GM19438 (cell line): ENCODE measurements around the gene GFER.
"Not testable (repeated sequence)": the region's sequence is repeated elsewhere in the genome, so short reads cannot be mapped to it uniquely, and the experiment has no call there.

ENCODE experiments used
- ATAC-seq: cut with Tn5 transposase; IDR thresholded peaks from one replicate; pipeline ENCODE4 v1.9.1; 2021; ENCODE audit warnings: low read depth; ENCODE audit not compliant: unreplicated experiment

Gene GFER

GRCh38 chr16:2004795-2005517, 21.0 kb downstream of the GFER start:
- ATAC-seq = no peak

DNA sequence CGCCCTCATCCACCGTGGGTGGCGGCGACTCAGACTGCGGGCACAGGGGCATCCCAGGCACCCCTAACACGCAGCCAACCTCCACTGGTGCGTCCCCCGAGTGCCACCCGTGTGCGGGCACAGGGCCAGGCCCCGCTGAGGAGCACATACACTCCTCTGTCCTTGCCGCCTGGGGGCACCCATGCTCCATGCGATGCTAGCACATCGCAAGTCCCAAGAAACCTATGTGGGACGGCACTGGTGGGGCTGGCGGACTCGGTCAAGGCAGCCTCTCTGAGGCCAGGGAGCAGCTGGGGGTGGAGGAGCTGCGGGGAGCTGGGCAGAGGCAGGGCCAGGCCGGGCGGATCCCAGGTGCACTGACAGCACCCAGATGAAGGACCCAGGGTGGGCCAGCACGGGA, 21.7 kb downstream of the GFER start:
- ATAC-seq = no peak

DNA sequence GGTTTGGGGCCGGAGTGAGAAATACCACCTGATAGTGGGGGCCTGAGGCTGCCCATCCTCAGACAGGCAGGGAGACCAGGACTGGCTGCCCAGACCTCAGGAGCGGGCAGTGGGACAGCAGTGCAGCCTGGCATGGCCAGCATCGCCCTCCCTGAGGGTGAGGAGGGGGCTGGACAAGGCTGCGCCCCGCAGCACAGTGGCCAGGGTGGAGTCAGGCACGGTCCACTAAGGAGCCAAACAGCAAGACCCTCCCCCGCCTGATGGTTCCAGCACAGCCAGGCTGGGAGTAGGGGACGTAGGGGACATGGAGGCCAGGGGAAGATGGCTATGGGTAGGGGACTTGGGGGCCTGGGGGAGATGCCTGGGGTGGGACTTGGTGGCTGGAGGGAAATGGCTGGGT, 22.3 kb downstream of the GFER start:
- ATAC-seq = no peak

- no peak for ATAC-seq
Observed at GRCh38 chr16:2007081-2007836, 23.3 kb downstream of the GFER start.

GRCh38 chr16:2008009-2008526, 24.1 kb downstream of the GFER start:
- no peak for ATAC-seq

DNA sequence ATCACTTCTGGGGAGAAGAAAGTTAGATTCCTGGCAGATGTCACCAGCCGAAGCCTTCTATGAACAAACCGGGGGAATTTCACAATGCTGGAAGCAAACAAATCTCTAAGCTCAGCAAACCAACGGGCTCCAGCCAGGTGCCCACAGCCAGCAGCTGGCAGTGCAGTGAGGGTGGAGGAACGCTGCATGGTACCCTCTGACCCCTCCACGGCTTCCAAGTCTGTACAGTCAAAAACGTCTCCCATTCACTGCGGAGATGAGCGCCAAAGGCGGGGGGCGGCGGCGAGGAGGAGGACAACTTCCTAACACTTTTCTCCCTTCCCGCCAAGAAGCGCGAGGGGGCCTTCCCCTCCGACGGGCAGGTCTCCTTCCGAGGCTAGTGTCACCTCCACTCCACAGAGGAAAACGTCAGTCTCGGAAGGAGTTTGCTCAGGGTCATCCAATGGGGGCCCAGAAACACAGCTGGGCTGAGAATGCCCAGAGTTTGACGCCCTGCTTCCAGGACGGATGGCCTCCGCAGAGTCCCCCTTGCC, 24.7 kb downstream of the GFER start:
- ATAC-seq = no peak

DNA sequence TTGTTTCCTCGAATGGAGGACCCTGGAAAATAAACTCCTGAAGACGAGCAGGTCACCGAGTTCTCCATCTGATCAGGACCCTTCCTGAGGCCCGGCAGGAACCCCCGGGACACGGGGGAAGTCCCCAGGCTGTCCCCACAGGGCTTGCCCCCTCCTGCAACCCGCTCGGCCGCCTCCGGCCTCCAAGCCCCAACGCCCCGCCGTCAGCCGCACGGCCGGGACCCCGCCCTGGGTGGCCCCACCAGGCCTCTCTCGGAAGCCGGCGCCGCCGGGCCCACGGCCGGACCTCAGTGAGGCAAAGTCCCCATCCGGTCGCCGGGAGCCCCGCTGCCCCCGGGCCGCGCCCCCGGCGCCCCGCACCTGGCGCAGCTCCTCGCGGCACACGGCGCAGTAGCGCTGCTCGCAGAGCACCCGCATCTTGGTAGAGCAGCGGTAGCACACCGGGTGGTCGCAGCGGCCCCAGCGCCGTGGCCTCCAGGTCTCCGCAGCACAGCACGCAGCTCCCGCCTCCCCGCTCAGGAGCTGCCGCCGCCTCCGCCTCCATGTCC, 25.2 kb downstream of the GFER start:
- ATAC-seq = peak; percentile 26

DNA sequence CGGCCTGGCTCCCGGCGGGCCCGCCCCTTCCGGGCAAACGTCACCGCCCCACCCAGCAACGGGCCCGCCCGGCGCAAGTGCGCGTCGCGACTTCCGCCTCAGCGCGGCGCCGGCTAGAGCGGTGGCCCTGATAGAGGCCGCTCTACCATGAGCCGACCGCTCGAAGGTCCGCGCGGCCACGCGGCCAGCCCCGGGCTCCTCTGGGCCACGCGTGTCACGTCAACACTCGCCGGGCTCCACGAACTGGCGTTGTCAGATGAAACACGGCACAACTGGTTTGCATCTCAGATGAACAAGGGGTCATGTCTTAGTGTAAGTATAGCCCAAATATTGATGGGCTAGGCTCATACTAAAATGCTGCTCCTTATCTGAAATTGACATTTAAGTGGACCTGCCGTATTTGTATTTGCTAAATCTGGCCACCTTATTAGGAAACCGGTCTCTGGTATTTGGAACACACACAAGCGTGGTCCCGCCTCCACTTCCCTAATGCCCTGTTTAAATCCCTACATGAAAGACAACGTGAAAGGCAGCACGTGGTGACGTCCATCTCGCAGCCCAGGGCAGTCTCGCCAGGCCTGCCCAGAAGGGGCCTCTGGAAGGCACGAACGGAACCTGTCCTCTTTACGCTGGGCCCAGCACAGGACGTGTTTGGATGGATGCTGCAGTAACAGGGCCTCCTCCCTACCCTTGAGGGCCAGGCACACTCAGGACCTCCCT, 26.0 kb downstream of the GFER start, which contains the start of gene ZNF598:
ZNF598 (minus strand) TSS at position 31 of the 720 bp plus-strand sequence.
- peak; percentile 66 for ATAC-seq

DNA sequence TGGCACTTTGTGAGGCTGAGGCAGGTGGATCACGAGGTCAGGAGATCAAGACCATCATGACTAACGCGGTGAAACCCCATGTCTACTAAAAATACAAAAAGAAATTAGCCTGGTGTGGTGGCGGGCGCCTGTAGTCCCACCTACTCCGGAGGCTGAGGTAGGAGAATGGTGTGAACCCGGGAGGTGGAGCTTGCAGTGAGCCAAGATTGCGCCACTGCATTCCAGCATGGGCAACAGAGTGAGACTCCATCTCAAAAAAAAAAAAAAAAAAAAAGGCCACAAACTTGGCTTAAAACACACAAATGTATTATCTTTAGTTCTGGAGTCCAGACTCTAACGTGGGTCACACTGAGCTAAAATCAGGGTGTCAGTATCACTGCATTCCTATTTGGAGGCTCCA, 27.7 kb downstream of the GFER start:
- not testable (repeated sequence) for ATAC-seq

DNA sequence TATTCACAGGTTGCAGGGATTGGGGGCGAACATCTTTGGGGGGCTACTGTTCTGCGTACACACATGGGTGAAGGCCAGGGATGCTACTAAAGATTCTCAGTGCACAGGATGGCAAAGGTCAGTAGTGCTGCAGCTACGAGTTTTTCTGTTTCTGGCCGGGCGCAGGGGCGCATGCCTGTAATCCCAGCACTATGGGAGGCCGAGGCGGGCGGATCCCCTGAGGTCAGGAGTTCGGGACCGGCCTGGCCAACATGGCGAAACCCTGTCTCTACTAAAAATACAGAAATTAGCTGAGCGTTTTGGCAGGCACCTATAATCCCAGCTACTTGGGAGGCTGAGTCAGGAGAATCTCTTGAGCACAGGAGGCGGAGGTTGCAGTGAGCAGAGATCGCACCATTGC, 29.5 kb downstream of the GFER start:
- no peak for ATAC-seq

DNA sequence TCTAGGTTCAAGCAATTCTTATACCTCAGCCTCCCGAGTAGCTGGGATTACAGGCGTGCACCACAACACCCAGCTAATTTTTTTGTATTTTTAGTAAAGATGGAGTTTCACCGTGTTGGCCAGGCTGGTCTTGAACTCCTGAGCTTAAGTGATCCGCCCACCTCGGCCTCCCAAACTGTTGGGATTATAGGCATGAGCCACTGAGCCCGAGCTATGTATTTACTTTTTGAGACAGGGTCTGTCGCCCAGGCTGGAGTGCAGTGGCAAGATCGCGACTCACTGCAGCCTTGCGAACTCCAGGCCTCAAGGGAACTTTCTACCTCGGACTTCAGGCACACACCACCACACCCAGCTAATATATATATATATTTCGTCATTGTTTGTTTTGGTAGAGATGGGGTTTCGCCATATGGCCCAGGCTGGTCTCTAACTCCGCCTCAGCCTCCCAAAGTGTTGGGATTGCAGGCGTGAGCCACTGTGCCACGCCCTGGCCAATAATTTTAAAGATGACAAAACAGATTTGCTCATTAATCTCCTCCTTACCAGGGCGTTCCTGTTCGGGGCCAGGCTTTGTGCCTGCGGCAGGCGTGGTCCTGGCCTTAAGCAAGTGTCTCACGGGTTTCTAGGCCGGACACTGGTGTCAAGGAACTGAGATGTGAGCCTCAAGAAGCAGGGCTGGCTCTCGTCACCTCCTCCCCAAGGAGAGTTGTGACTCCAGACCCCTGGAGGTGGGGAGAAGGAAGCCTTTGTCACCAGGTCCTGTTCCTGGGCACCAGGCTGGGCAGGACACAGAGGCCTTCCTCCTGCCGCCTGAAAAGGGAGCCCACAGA, 31.3 kb downstream of the GFER start:
- ATAC-seq = no peak

GRCh38 chr16:2015947-2016208, 31.9 kb downstream of the GFER start:
- ATAC-seq = no peak

GRCh38 chr16:2016407-2016922, 32.5 kb downstream of the GFER start:
- ATAC-seq = no peak

DNA sequence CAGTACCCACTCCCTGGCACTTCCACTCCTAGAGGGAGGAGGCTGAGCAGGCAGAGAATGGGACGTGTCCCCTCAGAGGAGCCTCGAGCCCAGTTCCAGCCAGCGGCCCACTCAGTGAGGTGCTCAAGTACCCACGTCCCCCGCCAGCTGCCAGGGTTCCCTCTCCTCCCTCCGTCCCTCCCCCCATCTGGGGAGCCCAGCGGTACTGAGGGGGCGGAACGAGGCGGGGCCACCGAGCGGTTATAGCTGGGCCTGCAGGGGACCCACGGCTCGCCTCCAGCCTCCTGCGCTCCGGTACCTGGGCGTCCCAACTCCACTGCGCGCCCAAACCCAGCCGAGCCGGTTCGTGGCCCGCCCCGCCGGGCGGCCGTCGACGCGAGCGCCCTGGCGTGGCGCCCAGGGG, 35.5 kb downstream of the GFER start, which contains the start of gene NPW:
NPW (plus strand) TSS at position 268 of the 403 bp plus-strand sequence.
- no peak for ATAC-seq

DNA sequence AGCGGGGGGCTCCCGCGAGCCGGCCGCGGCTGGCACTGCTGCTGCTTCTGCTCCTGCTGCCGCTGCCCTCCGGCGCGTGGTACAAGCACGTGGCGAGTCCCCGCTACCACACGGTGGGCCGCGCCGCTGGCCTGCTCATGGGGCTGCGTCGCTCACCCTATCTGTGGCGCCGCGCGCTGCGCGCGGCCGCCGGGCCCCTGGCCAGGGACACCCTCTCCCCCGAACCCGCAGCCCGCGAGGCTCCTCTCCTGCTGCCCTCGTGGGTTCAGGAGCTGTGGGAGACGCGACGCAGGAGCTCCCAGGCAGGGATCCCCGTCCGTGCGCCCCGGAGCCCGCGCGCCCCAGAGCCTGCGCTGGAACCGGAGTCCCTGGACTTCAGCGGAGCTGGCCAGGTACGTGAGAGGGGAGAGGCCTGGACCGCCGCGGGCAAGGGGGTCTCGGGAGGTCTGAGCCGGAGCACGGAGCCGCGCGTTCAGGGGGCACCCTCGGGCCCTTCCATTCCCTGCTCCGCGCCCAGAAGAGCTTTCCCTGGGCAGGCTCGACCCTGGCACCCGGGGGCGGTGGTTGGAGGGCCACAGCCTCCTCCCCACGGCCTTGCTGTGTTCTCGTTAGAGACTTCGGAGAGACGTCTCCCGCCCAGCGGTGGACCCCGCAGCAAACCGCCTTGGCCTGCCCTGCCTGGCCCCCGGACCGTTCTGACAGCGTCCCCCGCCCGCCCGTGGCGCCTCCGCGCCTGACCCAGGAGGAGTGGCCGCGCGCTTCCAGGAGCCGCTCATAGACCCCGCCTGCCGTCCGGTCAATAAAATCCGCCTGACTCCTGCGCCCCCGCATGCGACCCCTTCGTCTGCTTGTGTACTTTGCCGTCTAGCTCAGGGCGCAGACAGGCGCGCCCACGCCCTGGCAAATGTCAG, 36.2 kb downstream of the GFER start:
- ATAC-seq = no peak

- no peak for ATAC-seq
Observed at GRCh38 chr16:2022723-2023091, 38.7 kb downstream of the GFER start.

DNA sequence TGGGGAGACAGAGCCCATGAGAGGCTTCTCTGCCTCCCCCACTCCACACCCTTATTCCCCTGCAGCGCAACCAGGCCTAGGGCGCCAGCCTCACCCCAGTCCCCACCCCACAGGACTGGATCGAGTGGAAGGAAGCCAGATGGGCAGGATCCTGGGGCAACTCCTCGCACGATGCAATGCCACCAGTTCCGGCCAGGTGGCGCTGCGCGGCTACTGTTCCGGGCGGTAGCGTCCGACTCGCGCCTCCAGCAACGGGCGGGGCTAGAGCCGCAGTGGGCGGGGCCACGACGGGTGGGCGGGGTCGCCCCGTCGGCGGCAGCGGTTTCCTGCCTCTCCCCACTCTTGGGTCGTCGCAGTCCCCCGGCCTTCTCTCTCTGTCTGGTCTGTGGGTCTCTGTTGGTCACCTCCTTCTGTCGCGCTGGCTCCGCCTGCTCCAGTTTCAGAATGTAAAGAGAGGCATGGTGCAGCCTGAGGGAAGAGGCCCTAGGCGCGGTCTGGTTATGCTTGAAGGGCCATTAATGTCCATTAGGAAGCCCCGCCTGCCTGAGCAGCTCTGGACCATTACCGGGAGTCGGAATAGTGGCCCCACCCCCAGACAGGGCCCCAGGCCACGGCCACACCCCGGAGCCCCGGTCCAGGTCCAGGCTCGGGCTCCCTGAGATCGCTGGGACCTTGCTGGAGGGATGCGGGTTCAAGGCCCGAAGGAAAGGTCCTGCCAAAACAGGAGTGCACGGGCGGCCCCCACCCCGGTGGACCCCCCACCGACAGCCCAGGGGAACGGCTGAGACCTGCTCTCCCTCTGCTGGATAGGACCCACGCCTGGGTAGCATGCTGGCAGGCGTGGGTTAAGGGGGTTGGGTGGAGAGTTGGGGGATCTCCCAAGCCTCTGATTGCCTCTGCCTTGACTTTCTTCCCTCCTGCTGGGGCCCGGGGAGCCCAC, 39.4 kb downstream of the GFER start:
- no peak for ATAC-seq

GRCh38 chr16:2024032-2024420, 40.0 kb downstream of the GFER start:
- no peak for ATAC-seq
